ENCODE measurements around the gene HEPHL1. TPM values are rescaled to one million over a fixed set of nuclear protein-coding genes. Genes with fewer than 3 reads are reported as not detected.

The HEPHL1 gene
- total RNA-seq, 6 experiments from 2014 or later: not detected

DNA sequence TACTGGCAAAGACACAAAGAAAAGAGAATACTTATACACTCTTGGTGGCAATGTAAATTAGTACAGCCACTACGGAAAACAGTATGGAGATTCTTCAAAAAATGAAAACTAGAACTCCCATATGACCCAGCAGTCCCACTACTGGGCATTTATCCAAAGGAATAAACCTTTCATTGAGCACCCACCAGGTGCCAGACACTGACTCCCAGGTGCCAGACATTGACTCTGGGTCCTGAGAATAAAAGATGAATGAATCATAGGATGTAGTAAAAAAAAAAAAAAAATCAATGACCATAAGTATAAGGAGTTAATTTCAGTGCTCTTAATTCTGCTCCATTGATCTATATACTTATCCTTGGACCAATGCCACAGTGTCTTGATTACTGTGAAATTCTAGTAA lies 28.2 kb downstream of the HEPHL1 start:
- no peak for DNase-seq
- H3K4me3 Mint-ChIP-seq: no peak overlapping the region
- no peaks in the 10 kb centered on the region for H3K36me3 Mint-ChIP-seq (ENCODE audit: low read depth)
- no peaks in the 10 kb centered on the region for H3K4me1 Mint-ChIP-seq (ENCODE audit: low read depth)
- H3K9me3 Mint-ChIP-seq: no peaks in the 10 kb centered on the region
- TF ChIP-seq, protein P1, sequence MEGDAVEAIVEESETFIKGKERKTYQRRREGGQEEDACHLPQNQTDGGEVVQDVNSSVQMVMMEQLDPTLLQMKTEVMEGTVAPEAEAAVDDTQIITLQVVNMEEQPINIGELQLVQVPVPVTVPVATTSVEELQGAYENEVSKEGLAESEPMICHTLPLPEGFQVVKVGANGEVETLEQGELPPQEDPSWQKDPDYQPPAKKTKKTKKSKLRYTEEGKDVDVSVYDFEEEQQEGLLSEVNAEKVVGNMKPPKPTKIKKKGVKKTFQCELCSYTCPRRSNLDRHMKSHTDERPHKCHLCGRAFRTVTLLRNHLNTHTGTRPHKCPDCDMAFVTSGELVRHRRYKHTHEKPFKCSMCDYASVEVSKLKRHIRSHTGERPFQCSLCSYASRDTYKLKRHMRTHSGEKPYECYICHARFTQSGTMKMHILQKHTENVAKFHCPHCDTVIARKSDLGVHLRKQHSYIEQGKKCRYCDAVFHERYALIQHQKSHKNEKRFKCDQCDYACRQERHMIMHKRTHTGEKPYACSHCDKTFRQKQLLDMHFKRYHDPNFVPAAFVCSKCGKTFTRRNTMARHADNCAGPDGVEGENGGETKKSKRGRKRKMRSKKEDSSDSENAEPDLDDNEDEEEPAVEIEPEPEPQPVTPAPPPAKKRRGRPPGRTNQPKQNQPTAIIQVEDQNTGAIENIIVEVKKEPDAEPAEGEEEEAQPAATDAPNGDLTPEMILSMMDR (IDR thresholded peaks at IDR 0.05): no peak
- no peak overlapping the region for H3K27ac Mint-ChIP-seq
- H3K27me3 Mint-ChIP-seq (ENCODE audit: insufficient read depth): peaks cover 11% of the 10 kb centered on the region

GRCh38 chr11:94058630-94059029 lies 37.5 kb downstream of the HEPHL1 start:
- Mint-ChIP-seq H3K9me3 (no peaks in the 10 kb centered on the region), H3K27me3 (ENCODE audit: insufficient read depth) (no peaks in the 10 kb centered on the region), H3K4me3 (no peak overlapping the region), H3K27ac (no peak overlapping the region), H3K4me1 (ENCODE audit: low read depth) (no peaks in the 10 kb centered on the region), H3K36me3 (ENCODE audit: low read depth) (no peaks in the 10 kb centered on the region)
- no peak for DNase-seq
- TF ChIP-seq, protein P1 (IDR thresholded peaks at IDR 0.05): no peak

GRCh38 chr11:94059065-94059464 lies 37.9 kb downstream of the HEPHL1 start:
- Mint-ChIP-seq H3K27ac (no peak overlapping the region), H3K27me3 (ENCODE audit: insufficient read depth) (no peaks in the 10 kb centered on the region), H3K9me3 (no peaks in the 10 kb centered on the region), H3K36me3 (ENCODE audit: low read depth) (no peaks in the 10 kb centered on the region), H3K4me3 (no peak overlapping the region), H3K4me1 (ENCODE audit: low read depth) (no peaks in the 10 kb centered on the region)
- no peak for DNase-seq
- TF ChIP-seq, protein P1 (IDR thresholded peaks at IDR 0.05): no peak

DNA sequence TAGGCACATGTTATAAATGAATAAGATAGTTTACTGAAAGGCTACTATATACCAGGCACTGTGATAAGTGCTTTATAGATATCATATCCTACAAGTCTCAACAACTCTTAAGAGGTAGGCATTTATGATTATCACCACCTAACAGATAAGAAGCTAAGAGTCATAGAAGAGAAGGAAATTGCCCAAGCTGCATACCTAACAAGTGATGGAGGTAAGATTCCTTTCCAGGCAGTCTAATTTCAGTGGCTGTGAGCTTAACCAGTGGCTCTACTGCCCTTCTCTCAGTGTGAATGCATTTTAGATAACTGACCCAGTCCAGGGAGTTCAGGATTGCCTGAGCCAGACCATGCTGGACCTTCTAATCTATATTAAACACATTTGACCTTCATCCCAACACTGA lies 39.2 kb downstream of the HEPHL1 start:
- Mint-ChIP-seq H3K27ac (no peak overlapping the region), H3K27me3 (ENCODE audit: insufficient read depth) (no peaks in the 10 kb centered on the region), H3K9me3 (no peaks in the 10 kb centered on the region), H3K4me3 (no peak overlapping the region), H3K36me3 (ENCODE audit: low read depth) (no peaks in the 10 kb centered on the region), H3K4me1 (ENCODE audit: low read depth) (no peaks in the 10 kb centered on the region)
- no peak for DNase-seq
- TF ChIP-seq, protein P1 (IDR thresholded peaks at IDR 0.05): no peak

GRCh38 chr11:94062360-94062759 lies 41.2 kb downstream of the HEPHL1 start:
- TF ChIP-seq, protein P1 (IDR thresholded peaks at IDR 0.05): no peak
- Mint-ChIP-seq H3K27ac (no peak overlapping the region), H3K27me3 (ENCODE audit: insufficient read depth) (no peaks in the 10 kb centered on the region), H3K4me3 (no peak overlapping the region), H3K4me1 (ENCODE audit: low read depth) (no peaks in the 10 kb centered on the region), H3K9me3 (no peaks in the 10 kb centered on the region), H3K36me3 (ENCODE audit: low read depth) (no peaks in the 10 kb centered on the region)
- no peak for DNase-seq

DNA sequence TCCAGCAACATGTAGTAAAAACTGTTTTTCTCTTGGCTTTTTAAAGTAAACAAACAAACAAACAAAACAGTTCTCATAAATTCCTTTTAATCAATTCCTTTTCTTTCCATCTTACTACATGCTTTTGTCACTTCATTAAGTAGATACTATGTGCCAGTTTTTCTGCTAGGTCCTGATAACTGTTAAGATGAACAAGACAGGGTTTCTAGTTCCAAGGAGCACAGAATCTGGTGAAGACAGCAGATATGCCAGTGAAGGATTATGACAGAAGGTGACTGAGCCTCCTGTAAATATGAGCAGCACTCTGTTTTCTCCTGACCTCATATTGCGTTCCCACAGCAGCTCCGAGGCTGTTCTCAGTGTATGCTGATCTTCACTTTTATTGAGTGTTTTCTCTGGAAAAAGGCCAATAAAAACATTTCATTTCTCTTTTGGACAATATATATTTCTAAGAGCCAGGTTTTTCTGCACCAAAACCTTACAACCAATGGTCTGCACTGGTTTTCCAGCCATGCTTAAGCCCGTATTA lies 45.8 kb downstream of the HEPHL1 start:
- no peak overlapping the region for H3K4me3 Mint-ChIP-seq
- peaks cover 6% of the 10 kb centered on the region; the same call in 1 of the 2 replicates for H3K4me1 Mint-ChIP-seq (ENCODE audit: low read depth)
- H3K9me3 Mint-ChIP-seq: no peaks in the 10 kb centered on the region
- no peak overlapping the region for H3K27ac Mint-ChIP-seq
- DNase-seq: no peak
- no peaks in the 10 kb centered on the region for H3K36me3 Mint-ChIP-seq (ENCODE audit: low read depth)
- TF ChIP-seq, protein P1 (IDR thresholded peaks at IDR 0.05): no peak
- no peaks in the 10 kb centered on the region for H3K27me3 Mint-ChIP-seq (ENCODE audit: insufficient read depth)
